HG03521 (cell line): ENCODE results near the gene TMPRSS6.

ENCODE experiments used
- ATAC-seq: cut with Tn5 transposase; IDR thresholded peaks from one replicate; pipeline ENCODE4 v1.9.1; 2021; ENCODE audit warnings: mild to moderate bottlenecking, moderate library complexity; ENCODE audit not compliant: unreplicated experiment

TMPRSS6 gene

GRCh38 chr22:37140686-37141323, 31.3 kb upstream of the TMPRSS6 start:
- no peak for ATAC-seq

GRCh38 chr22:37139762-37140161, 30.2 kb upstream of the TMPRSS6 start:
- no peak for ATAC-seq

- no peak for ATAC-seq
Measured at GRCh38 chr22:37138849-37139561, 29.5 kb upstream of the TMPRSS6 start.

- ATAC-seq = no peak
Measured at GRCh38 chr22:37137903-37138665, 28.6 kb upstream of the TMPRSS6 start.

GRCh38 chr22:37137131-37137530, 27.6 kb upstream of the TMPRSS6 start:
- no peak for ATAC-seq

GRCh38 chr22:37135023-37135422, 25.5 kb upstream of the TMPRSS6 start:
- no peak for ATAC-seq

GRCh38 chr22:37133304-37134018, 23.9 kb upstream of the TMPRSS6 start:
- no peak for ATAC-seq

- ATAC-seq = no peak
Measured at GRCh38 chr22:37132773-37133172, 23.3 kb upstream of the TMPRSS6 start.

GRCh38 chr22:37129866-37130441, 20.4 kb upstream of the TMPRSS6 start:
- no peak for ATAC-seq

- no peak for ATAC-seq
Measured at GRCh38 chr22:37128555-37129281, 19.2 kb upstream of the TMPRSS6 start.

GRCh38 chr22:37127350-37127878, 17.9 kb upstream of the TMPRSS6 start:
- ATAC-seq = no peak

GRCh38 chr22:37126882-37127281, 17.4 kb upstream of the TMPRSS6 start:
- no peak for ATAC-seq

GRCh38 chr22:37126383-37126782, 16.9 kb upstream of the TMPRSS6 start:
- ATAC-seq = no peak

- ATAC-seq = no peak
Measured at GRCh38 chr22:37123649-37124048, 14.1 kb upstream of the TMPRSS6 start.

GRCh38 chr22:37122598-37123180, 13.2 kb upstream of the TMPRSS6 start:
- ATAC-seq = no peak

GRCh38 chr22:37121887-37122591, 12.5 kb upstream of the TMPRSS6 start:
- peak; percentile 68 for ATAC-seq

- no peak for ATAC-seq
Measured at GRCh38 chr22:37120569-37121340, 11.2 kb upstream of the TMPRSS6 start.

- no peak for ATAC-seq
Measured at GRCh38 chr22:37119872-37120271, 10.4 kb upstream of the TMPRSS6 start.
